Measurements from ENCODE around the gene SSMEM1. TPM values are rescaled to one million over a fixed set of nuclear protein-coding genes. Genes with fewer than 3 reads are reported as not detected.

SSMEM1 gene
- polyA plus RNA-seq, 1 experiment, result 0.06 TPM

DNA sequence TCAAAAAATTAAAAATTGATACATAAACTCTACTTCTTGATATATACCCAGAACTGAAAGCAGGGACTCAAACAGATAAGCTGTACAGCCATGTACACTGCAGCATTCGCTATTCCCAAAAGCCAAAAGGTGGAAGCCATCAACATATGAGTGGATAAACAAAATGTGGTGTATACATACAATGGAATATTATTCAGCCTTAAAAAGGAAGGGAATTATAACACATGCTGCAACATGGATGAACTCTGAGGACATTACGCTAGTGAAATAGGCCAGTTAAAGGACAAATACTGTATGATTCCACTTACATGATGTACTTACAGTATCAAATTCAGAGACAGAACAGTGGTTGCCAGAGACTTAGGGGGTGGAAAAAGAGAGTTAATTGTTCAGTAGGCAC is 10.6 kb upstream of the SSMEM1 start:
- Histone ChIP-seq H3K27me3 (ENCODE audit: control insufficient read depth, insufficient read depth, low read length) (no peaks in the 10 kb centered on the region), H3K36me3 (ENCODE audit: control insufficient read depth, insufficient read depth, low read length) (peaks cover 2% of the 10 kb centered on the region; the same call in 1 of the 2 replicates), H3K4me3 (ENCODE audit: low read depth, low read length) (no peak overlapping the region)
- ChIA-PET CTCF (no interaction called here), POLR2A (no interaction called here)
- DNase-seq (ENCODE audit: low read depth), result no peak
- TF ChIP-seq, protein P1, sequence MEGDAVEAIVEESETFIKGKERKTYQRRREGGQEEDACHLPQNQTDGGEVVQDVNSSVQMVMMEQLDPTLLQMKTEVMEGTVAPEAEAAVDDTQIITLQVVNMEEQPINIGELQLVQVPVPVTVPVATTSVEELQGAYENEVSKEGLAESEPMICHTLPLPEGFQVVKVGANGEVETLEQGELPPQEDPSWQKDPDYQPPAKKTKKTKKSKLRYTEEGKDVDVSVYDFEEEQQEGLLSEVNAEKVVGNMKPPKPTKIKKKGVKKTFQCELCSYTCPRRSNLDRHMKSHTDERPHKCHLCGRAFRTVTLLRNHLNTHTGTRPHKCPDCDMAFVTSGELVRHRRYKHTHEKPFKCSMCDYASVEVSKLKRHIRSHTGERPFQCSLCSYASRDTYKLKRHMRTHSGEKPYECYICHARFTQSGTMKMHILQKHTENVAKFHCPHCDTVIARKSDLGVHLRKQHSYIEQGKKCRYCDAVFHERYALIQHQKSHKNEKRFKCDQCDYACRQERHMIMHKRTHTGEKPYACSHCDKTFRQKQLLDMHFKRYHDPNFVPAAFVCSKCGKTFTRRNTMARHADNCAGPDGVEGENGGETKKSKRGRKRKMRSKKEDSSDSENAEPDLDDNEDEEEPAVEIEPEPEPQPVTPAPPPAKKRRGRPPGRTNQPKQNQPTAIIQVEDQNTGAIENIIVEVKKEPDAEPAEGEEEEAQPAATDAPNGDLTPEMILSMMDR (IDR thresholded peaks at IDR 0.05; ENCODE audit: insufficient read depth, low read depth, low read length), result no peak

DNA sequence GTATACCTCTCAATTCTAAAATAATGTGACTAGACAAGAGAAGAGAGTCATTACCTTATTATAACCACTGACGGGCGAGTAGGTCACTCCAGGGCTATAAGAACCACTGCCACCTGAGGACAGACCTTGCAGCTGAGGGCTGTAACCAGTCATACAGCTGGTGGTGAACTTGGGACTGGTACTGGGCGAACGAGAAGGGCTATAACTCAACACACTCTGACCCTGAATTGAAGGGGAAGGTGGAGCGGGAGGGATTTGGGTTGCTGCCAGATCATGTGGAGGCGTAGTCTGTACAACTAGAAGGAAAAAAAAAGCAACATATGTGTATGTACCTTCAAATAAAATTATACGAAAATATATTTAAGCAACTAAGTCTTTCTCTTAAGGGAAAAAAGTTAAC is 5.9 kb upstream of the SSMEM1 start:
- no peaks in the 10 kb centered on the region for H3K27me3 ChIP-seq (ENCODE audit: control insufficient read depth, insufficient read depth, low read length)
- DNase-seq (ENCODE audit: low read depth), result no peak
- H3K4me3 ChIP-seq (ENCODE audit: low read depth, low read length), result no peak overlapping the region
- CTCF ChIA-PET, result no interaction called here
- POLR2A ChIA-PET, result interaction anchor here (0.6 to 0.7 kb wide), 2 partner anchors 12 to 29 kb away, joined by 3 to 8 read pairs; no protein-coding TSS in a partner anchor
- H3K36me3 ChIP-seq (ENCODE audit: control insufficient read depth, insufficient read depth, low read length), result peaks cover 2% of the 10 kb centered on the region; the same call in 1 of the 2 replicates
- TF ChIP-seq, protein P1 (IDR thresholded peaks at IDR 0.05; ENCODE audit: insufficient read depth, low read depth, low read length), result no peak

DNA sequence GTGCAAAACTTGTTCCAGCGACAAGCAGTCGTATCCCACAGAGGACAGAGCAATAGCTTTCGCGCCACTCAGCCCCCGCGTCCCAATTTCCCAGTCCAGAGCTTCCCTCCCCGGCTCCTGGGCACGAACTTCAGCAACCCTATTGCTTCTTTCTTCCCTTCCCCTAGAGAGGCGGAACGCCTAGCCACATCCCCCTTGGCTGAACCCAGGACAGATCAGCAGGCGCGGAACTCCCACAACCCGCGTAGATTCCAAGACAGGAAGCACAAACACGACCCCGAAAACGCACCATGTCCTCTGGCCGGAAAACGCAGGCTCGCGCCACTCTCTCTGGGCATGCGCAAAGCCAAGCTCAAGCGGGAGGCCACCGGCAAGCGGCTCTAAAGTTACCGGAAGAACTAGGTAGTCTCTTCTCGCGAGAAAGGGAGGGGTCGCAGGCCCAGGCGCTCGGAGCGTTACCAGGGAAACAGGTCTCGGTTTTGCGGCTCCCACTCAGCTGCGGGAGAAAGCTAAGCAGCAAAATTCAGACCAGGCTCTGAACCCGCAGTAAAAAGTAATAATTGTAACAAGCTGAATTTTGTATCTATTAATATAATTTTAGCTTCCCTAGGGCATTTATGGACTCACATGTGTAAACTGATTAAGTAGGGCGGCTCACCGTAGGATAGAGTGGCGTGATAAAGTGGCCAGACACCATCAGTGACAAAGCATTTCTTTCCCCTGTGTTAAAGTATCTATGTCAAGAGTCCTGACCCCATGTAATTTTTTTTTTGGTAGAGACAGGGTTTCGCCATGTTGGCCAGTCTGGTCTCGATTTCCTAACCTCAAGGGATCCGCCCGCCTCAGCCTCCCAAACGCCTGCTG is 2.3 kb upstream of the SSMEM1 start, which contains the start of gene TMEM209:
Gene TMEM209 (minus strand): TSS at position 323 of the 864 bp plus-strand sequence. CDS start 31 bp downstream, at position 292.
- TF ChIP-seq, protein P1 (IDR thresholded peaks at IDR 0.05; ENCODE audit: insufficient read depth, low read depth, low read length), result no peak
- peak; percentile 77 for DNase-seq (ENCODE audit: low read depth)
- Histone ChIP-seq H3K4me3 (ENCODE audit: low read depth, low read length) (peak within 1 kb of the TSS; percentile 87), H3K27me3 (ENCODE audit: control insufficient read depth, insufficient read depth, low read length) (no peaks in the 10 kb centered on the region), H3K36me3 (ENCODE audit: control insufficient read depth, insufficient read depth, low read length) (peaks cover 2% of the 10 kb centered on the region; the same call in 1 of the 2 replicates)
- POLR2A ChIA-PET, result interaction anchor here (1.2 kb wide), 1 partner anchor 87 kb away, joined by 3 read pairs; the partner anchor contains the start of gene CPA4
- CTCF ChIA-PET, result interaction anchor here (1.2 to 1.7 kb wide), 2 partner anchors 133 to 492 kb away, joined by 4 read pairs; no protein-coding TSS in a partner anchor

DNA sequence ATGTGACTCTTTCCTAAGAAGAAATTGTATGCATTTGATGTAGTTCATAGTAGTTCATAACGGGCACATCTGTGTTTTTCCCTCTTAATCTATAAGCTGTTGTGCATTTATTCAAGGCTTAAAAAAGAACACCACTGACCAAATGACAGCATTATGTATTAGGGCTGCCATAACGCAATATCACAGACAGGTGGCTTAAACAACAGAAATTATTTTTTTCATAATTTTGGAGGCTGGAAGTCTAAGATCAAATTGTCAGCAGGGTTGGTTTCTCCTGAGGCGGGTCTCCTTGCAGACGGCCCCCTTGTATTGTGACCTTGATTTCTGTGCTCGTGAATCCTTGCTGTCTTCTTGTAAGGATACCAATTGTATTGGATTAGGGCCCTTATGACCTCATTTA is 627 bp upstream of the SSMEM1 start:
- CTCF ChIA-PET, result no interaction called here
- Histone ChIP-seq H3K4me3 (ENCODE audit: low read depth, low read length) (no peak overlapping the region), H3K36me3 (ENCODE audit: control insufficient read depth, insufficient read depth, low read length) (no peaks in the 10 kb centered on the region), H3K27me3 (ENCODE audit: control insufficient read depth, insufficient read depth, low read length) (no peaks in the 10 kb centered on the region)
- DNase-seq (ENCODE audit: low read depth), result no peak
- POLR2A ChIA-PET, result no interaction called here
- TF ChIP-seq, protein P1 (IDR thresholded peaks at IDR 0.05; ENCODE audit: insufficient read depth, low read depth, low read length), result no peak

DNA sequence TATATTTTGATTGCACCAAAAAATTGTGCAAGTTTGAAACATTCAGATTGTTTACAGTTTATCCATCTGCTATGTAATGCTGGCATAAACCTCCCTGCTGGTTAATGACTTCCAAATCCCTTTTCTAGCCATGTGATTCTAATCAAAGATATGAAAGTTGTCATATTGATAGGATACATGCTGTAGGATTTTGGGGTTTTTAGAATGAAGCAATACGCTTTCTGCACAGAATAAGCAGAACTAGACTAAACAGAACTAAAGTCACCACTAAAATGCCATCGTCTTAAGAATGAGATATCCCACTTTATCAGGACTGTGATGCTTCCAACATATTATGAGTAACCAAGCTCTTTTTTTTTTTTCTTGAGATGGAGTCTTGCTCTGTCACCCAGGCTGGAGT is 856 bp downstream of the SSMEM1 start:
- TF ChIP-seq, protein P1 (IDR thresholded peaks at IDR 0.05; ENCODE audit: insufficient read depth, low read depth, low read length), result no peak
- no peak for DNase-seq (ENCODE audit: low read depth)
- Histone ChIP-seq H3K4me3 (ENCODE audit: low read depth, low read length) (no peak overlapping the region), H3K36me3 (ENCODE audit: control insufficient read depth, insufficient read depth, low read length) (no peaks in the 10 kb centered on the region), H3K27me3 (ENCODE audit: control insufficient read depth, insufficient read depth, low read length) (no peaks in the 10 kb centered on the region)
- POLR2A ChIA-PET, result no interaction called here
- CTCF ChIA-PET, result interaction anchor here (0.8 to 2.5 kb wide), 2 partner anchors 136 to 283 kb away, joined by 3 to 9 read pairs; no protein-coding TSS in a partner anchor

Data from BJ (cell line).